Left ventricle myocardium inferior (tissue), 1 donor: Measurements from ENCODE around the gene NDUFS7. TPM values are rescaled to one million over a fixed set of nuclear protein-coding genes. Genes with fewer than 3 reads are reported as not detected.
A peak's percentile ranks its signal among the peaks of the same experiment; 100 is the strongest.

Experiments used
- DNase-seq: peaks from one replicate; pipeline ENCODE4 v3.0.0-alpha.2; 2020
- H3K27ac ChIP-seq: fragments of 200-600 bp; replicated peaks from 2 replicates; pipeline ENCODE4 v1.8.0; 2021
- H3K27me3 ChIP-seq: fragments of 200-600 bp; 2 replicates; pipeline ENCODE4 v1.8.0; 2021; ENCODE audit warnings: low read depth
- H3K36me3 ChIP-seq: fragments of 200-600 bp; 2 replicates; pipeline ENCODE4 v1.8.0; 2021
- H3K4me1 ChIP-seq: fragments of 200-600 bp; 2 replicates; pipeline ENCODE4 v1.8.0; 2021
- H3K4me3 ChIP-seq: fragments of 200-600 bp; 2 replicates; pipeline ENCODE4 v1.8.0; 2021; ENCODE audit warnings: mild to moderate bottlenecking, moderate library complexity
- H3K9me3 ChIP-seq: fragments of 200-600 bp; replicated peaks from 2 replicates; pipeline ENCODE4 v1.8.0; 2021
- intact Hi-C: fragments of 100-400 bp; cut with micrococcal nuclease; formaldehyde crosslinking; loops from one replicate; pipeline ENCODE4 v1.11.0; 2022
- total RNA-seq: library from RNA; stranded (reverse); fragmentation: NEBNext Ultra II Directional; extraction: Animal tissue kit (Norgen Biotek cat#: 25700); gene quantifications from one replicate; pipeline ENCODE4 v1.2.1, GENCODE V29; 2021
- TF ChIP-seq, protein P1 (sequence below): fragments of 200-600 bp; IDR thresholded peaks from 2 replicates; pipeline ENCODE4 v1.8.0; 2021; ENCODE audit warnings: antibody characterized with exemption, mild to moderate bottlenecking, borderline replicate concordance
- donor health status: DM: no; HTN: yes; CAD: no; lungs with severe emphysema.

The NDUFS7 gene
- total RNA-seq, 1 donor from 2014 or later, result 380 TPM

DNA sequence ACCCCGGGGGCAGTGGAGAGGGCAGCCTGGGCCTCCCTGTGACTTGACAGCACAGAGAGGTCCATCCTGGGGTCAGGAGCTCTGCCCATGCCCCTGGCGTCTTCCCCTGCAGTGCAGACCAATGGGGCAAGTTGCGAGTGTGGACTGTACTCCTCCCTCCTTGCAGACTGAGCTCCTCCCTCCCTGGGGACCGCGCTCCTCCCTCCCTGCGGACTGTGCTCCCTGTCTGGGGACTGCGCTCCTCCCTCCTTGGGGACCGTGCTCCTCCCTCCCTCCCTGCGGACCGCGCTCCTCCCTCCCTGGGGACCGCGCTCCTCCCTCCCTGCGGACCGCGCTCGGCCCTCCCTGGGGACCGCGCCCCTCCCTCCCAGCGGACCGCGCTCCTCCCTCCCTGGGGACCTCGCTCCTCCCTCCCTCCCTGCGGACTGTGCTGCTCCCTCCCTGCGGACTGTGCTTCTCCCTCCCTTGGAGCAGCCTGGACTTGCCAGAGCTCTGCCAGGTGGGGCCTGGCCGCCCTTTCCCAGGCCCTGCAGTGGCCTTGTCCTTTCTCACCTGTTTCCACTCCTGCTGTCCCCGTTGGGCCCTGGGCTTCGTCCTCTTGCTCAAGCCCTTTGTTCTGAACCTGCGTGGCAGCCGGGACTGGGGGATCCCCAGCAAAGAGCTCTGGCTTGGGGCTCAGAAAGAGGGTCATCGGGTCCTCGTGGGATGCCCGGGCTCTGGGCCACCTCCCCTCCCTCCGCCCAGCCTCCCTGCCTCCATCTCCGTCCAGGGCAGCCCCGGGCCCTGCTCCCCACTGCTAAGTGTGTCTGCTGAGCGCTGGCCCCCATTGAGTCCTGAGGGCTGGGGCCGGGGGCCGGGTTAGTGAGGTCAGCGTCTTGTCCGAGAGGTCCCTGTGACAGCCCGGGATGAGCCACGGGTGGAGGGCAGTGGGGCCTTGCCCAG is 10.8 kb downstream of the NDUFS7 start:
- TF ChIP-seq, protein P1, sequence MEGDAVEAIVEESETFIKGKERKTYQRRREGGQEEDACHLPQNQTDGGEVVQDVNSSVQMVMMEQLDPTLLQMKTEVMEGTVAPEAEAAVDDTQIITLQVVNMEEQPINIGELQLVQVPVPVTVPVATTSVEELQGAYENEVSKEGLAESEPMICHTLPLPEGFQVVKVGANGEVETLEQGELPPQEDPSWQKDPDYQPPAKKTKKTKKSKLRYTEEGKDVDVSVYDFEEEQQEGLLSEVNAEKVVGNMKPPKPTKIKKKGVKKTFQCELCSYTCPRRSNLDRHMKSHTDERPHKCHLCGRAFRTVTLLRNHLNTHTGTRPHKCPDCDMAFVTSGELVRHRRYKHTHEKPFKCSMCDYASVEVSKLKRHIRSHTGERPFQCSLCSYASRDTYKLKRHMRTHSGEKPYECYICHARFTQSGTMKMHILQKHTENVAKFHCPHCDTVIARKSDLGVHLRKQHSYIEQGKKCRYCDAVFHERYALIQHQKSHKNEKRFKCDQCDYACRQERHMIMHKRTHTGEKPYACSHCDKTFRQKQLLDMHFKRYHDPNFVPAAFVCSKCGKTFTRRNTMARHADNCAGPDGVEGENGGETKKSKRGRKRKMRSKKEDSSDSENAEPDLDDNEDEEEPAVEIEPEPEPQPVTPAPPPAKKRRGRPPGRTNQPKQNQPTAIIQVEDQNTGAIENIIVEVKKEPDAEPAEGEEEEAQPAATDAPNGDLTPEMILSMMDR, result no peak
- Histone ChIP-seq H3K4me1 (peaks cover 34% of the 10 kb centered on the region), H3K4me3 (no peak overlapping the region), H3K27me3 (no peaks in the 10 kb centered on the region), H3K36me3 (peaks cover 54% of the 10 kb centered on the region), H3K27ac (no peak overlapping the region), H3K9me3 (no peaks in the 10 kb centered on the region)
- no peak for DNase-seq
- intact Hi-C loops, result no loop called here

- Histone ChIP-seq H3K4me1 (peaks cover 42% of the 10 kb centered on the region), H3K27ac (peak overlapping the region; percentile 43), H3K4me3 (no peak overlapping the region), H3K27me3 (no peaks in the 10 kb centered on the region), H3K36me3 (peaks cover 45% of the 10 kb centered on the region), H3K9me3 (no peaks in the 10 kb centered on the region)
- DNase-seq, result no peak
- TF ChIP-seq, protein P1, result no peak
- intact Hi-C loops, result no loop called here
Measured at GRCh38 chr19:1395194-1396018, 11.7 kb downstream of the NDUFS7 start.

- H3K27ac ChIP-seq, result peak overlapping the region; percentile 43
- peaks cover 37% of the 10 kb centered on the region for H3K36me3 ChIP-seq
- H3K4me3 ChIP-seq, result peak overlapping the region; percentile 37
- H3K27me3 ChIP-seq, result no peaks in the 10 kb centered on the region
- DNase-seq, result no peak
- intact Hi-C loops, result no loop called here
- no peaks in the 10 kb centered on the region for H3K9me3 ChIP-seq
- H3K4me1 ChIP-seq, result peaks cover 50% of the 10 kb centered on the region
- TF ChIP-seq, protein P1, result no peak
Measured at GRCh38 chr19:1396019-1396767, 12.5 kb downstream of the NDUFS7 start.

- peaks cover 57% of the 10 kb centered on the region for H3K4me1 ChIP-seq
- DNase-seq, result no peak
- peak overlapping the region; percentile 37 for H3K4me3 ChIP-seq
- peaks cover under 1% of the 10 kb centered on the region for H3K27me3 ChIP-seq
- peak overlapping the region; percentile 43 for H3K27ac ChIP-seq
- TF ChIP-seq, protein P1, result no peak
- intact Hi-C loops, result no loop called here
- H3K36me3 ChIP-seq, result peaks cover 29% of the 10 kb centered on the region
- H3K9me3 ChIP-seq, result no peaks in the 10 kb centered on the region
Measured at GRCh38 chr19:1396768-1397679, 13.3 kb downstream of the NDUFS7 start.
